Stimulated activated CD8-positive, alpha-beta memory T cell treated with anti-CD3 and anti-CD28 coated beads, Interleukin-15, amount 100 ng/mL, for 4 hours (primary cell): Measurements from ENCODE around the gene RNF146.
A peak's percentile ranks its signal among the peaks of the same experiment; 100 is the strongest.
"Not testable (repeated sequence)": the region's sequence is repeated elsewhere in the genome, so short reads cannot be mapped to it uniquely, and the experiment has no call there.

ENCODE experiments used
- DNase-seq, 2 donors: peaks; one replicate each; pipeline ENCODE4 v3.0.0-alpha.2; 2020; ENCODE audit warnings: low read depth in 2 of 2

RNF146 gene

DNA sequence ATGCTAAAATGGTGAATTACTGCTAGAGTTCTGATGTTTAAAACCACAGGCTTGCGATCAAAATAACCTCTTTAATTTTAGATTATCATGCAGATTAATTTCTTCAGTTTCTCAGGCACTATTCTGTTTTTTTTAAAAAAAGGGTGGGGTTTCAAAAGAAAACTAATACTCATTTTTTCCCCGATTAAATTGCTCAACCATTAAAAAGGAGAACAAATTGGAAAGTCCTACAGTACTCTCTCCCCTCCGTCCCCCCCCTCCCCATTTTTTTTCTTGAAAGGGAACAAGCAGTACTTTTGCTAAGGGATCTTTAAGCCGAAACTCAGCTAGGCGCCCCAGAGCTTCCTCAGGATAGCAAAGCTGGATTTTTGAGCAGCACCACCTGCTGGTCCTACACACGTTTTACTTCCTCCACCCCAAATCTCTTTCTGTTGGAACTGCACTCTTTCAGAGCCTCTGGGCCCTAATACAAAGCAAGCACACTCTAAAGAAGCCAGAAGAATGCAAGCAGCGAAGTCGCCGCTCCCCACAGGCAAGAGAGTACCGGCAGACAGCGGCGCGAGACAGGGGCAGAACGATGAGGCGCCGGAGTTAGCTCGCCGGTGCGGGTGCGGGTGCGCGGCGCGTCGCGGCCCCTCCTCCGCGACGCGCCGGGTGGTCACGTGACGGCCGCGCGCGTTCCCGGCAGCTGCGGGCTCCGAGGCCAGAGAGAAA lies at the start of gene RNF146:
Gene RNF146, plus strand, starts transcription at position 687 of the 714 bp plus-strand sequence. CDS start 13,475 bp downstream, outside the sequence.
- peak; percentile 36 to 56 for DNase-seq

- no peak for DNase-seq
Measured at GRCh38 chr6:127219869-127220268, 46.8 kb upstream of the RNF146 start.

DNA sequence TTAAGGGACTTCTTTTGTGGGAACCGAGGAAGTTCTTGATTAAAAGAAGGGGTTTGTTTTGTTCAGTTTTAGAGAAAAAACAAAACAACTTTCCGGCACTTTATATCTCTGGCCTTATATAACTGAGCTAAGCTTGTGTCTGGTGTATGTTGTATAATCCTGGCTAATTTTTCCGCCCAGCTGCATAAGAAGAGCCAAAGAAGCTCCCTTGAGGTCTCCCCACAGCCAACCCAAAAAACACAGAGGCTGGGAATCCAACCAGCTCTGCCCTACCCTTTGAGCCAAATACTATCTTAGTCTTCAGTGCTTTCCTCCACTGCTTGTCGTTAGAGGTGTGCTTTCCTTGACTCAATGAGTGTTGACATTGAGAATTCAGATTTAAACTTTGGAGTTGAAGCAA lies 45.5 kb upstream of the RNF146 start:
- DNase-seq, result no peak

DNA sequence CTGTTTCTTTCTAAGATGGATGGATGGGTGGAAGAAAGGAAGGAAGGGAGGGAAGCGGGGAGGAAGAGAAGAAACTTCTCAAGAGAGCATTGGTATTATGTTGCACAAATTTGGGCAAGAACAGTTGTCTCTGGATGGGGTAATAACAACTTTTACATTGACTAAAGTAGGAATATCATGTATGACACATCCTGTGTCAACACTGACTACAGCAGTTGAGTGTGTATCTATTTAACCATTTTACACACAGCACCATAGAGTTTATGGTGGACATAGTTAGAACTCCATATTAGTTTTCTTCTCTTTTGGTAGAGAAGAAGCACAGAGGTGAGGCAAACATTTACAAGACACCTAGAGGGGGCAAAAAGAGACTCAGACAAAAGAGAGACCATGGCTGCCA lies 44.2 kb upstream of the RNF146 start:
- DNase-seq, result no peak

DNA sequence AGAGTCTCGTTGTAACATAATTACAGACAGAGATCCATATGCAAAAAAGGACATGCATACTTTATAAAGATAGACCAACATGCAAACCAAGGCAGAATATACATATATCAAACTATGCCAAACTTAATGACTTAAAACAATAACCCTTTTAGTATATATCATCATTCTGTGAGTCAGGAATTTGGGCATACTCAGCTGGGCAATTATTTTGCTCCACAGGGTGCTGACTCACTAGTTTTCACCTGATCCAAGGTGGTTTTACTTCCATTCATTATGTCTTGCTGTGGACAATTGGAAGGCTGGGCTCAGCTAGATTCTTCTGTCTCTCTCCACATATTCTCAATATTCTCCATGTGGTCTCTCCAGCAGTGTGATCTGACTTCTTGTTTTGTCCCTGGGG lies 41.2 kb upstream of the RNF146 start:
- no peak for DNase-seq

GRCh38 chr6:127233819-127234218 lies 32.8 kb upstream of the RNF146 start:
- DNase-seq, result not testable (repeated sequence)

DNA sequence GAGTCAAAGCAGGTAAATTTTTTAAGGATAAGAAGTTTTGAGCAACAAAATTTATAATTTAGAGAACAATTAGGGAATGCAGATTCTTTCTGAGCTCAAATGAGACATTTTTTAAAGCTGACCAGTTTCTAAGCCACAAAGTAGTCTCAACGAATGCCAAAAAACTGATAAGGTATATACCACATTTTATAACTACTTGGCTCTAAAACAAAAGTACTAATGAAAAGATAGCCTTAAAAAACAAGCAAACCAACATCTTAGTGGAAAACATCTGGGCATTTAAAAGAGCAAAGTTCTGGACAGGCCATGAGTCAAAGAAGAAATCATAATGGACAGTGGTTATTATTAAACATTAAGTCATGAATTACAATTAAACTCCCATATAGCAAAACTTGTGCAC lies 23.2 kb upstream of the RNF146 start:
- DNase-seq, result no peak

DNA sequence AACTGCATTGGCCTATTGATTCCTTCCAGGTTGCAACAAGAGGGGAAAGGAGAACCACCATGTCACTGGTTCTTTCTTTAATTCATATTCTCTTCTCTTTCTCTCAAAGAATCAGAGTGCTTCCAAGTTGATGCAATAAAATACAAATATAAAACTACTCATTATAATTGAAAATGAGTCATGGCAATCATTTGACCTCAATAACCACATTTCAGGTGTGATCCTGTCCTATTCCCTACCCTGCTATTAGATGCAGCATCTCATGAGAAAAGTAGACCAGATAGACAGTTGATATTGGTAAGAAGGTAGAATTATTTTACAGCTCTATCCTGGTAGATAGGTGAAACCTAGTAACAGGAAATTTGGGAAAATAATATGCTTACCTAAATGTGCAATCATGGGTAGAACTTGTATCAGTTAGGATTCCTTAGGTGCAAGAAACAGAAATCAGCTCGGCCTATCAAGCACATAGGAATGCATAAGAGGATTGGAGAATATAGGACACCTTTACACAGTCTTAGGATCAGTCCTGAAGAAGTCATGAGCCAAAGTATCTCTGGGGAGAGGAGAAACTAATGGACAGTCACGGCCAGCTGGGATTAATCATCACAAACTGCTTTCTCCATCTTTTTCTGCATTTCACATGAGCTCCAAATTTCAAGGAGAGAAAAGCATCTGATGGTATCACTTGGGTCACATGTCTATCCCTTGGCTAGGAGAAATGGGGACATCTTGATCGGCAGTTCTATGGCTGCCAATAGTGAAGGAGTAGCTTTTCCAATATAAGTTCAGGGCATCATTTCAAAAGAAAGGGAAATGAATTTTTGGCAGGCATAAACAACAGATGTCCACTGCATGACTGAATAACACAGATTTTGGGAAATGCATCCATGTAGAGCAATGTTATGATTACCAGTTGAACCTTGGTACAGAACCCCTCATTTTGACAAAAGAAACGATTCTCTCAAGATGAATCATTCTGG lies 19.3 kb upstream of the RNF146 start:
- no peak for DNase-seq

DNA sequence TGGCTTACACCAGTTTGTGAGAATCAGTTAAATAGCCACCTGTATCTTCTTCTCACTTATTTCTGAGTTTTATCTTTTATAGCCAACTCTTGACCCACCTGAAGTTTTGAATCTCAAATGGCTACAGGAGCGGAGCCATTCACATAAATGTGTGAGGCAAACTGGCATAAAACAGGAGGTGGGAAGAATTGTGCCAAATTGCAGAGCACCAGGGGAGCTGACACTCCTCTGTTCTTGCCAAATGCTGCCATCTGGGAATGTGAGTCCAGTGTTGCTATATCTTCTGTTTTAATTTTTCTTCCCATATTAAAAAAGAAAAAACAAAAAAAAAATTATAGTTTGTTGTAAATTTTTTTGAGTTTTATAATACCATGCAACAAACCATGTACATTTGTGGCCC lies 17.0 kb upstream of the RNF146 start:
- DNase-seq, result no peak

DNA sequence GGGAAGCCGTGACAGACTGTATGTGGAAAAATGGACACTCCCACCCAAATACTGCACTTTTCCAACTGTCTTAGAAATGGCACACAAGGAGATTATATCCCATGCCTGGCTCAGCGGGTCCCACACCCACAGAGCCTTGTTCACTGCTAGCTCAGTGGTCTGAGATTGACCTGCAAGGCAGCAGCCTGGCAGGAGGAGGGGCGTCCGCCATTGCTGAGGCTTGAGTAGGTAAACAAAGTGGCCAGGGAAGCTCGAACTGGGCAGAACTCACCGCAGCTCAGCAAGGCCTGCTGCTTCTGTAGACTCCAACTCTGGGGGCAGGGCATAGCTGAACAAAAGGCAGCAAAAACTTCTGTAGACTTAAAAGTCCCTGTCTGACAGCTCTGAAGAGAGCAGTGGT lies 11.4 kb upstream of the RNF146 start:
- DNase-seq, result no peak

- DNase-seq, result no peak
Measured at GRCh38 chr6:127262896-127263295, 3.8 kb upstream of the RNF146 start.

DNA sequence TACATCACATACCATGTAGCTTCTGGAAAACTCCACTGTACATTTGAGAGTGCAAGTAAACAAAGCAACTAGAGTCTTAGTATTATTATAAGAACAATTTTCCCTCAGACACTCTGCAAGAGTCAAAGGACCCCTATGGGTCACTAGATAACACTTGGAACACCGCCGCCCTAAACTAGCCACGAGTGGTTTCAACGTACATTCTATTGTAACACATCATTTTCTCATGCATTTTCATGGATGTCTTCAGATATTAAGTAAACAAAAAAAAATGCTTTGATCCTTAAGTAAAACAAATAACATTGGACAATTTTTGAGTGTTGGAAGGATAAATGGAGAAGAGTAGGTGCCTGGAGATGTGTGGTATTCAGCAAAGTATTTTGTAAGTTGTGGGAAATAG lies 3.2 kb upstream of the RNF146 start:
- DNase-seq, result no peak

DNA sequence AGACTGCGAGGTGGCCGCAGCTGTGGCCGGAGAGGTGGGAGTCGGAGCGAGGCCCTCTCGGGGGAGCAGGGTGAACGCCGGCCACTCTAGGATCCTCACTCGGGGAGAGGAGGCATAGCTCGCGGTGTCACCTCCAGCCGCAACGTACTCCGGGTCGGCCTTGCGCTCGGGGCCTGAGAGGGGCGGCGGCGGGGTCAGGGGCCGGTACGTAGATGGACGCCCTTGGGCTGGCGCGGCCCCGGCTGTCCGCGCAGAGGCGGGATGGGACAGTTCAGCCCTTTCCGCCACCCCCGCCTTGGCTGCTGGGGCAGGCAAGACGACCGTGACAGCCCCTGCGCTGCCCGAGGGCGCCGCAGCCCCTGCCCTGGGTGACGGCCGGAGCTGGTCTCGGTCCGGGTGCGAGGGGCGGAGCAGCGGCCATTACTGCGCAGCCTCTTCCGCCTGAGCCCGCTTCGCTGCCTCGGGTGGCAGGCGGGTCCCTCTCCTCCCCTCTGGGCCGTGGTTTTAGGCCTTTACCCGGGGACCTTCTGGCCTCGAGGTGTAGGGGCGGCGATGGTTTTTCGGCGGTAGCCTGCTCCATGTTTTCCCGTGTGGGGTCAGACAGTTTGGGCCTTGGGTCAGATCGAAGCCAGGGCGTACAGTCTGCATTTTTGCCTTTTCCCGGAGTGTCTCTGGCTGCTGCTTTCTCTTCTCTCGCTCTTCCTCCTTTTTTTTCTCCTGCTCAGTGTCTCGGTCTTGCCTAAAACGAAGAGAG lies 405 bp downstream of the RNF146 start:
- DNase-seq, result peak; percentile 2 to 30

DNA sequence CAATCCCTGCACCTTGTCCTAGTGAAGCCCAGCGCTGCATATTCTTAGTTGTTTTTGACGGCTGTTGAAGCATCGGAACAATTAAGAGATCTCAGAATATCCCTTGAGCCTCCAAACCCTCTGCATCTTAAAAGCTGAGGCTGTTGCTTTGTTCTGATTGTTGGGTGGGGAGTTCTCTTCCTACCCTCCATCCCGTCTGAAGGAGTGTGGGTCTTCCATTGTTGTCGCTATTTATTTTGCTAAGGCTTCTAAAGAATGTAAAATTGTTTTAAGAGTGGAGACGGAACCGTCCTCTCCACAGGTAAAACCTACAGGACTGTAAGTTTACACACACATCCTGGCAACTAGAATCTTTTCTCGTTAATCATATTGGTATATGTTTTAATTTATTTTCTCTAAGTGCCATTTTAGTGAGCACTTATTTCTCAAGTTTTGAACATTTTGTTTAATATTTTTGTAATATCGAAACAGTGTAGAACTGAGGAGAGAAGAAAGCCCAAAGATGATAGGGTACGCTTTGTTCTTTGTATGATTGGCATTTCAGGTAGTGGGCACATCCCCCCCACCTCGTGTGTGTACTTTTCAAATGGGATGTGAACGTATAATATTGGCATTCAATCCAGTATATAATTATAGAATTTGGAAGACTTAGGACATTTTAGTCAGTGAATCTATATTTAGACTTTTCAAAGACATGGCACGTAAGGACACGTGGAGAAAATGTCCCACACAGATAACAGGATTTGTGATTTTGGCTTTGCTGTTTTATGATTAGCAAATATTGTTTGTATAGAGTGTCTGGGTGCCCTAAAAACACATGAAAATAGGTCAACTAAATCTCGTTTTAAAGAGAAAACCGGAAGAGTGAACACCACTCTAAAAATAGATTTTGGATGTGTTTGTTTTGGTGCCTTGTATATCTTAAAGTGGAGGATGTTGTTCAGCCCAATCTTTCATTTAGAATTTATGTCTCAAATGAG lies 1.3 kb downstream of the RNF146 start:
- DNase-seq, result no peak

- DNase-seq, result no peak
Measured at GRCh38 chr6:127272576-127272975, 5.9 kb downstream of the RNF146 start.

GRCh38 chr6:127273499-127273898 lies 6.8 kb downstream of the RNF146 start:
- DNase-seq, result no peak

DNA sequence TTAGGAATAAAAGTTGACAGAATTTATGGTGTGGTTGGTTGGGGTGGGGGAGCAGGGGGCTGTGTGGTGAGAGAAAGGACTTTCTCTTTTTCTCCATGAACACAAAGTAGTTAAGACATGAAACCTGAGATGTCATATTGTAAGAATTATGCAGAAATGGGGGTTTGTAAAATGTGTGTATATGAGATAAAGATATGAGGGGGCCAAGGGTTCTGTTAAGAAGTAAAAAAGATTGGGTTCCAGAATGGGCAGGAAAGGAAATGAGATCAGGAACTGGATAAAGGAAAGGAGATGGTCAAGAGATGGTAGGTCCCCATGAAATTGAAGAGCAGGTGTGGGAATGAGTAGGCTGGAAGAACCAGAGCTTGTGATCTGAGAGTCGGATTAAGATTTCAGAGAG lies 9.7 kb downstream of the RNF146 start:
- no peak for DNase-seq

DNA sequence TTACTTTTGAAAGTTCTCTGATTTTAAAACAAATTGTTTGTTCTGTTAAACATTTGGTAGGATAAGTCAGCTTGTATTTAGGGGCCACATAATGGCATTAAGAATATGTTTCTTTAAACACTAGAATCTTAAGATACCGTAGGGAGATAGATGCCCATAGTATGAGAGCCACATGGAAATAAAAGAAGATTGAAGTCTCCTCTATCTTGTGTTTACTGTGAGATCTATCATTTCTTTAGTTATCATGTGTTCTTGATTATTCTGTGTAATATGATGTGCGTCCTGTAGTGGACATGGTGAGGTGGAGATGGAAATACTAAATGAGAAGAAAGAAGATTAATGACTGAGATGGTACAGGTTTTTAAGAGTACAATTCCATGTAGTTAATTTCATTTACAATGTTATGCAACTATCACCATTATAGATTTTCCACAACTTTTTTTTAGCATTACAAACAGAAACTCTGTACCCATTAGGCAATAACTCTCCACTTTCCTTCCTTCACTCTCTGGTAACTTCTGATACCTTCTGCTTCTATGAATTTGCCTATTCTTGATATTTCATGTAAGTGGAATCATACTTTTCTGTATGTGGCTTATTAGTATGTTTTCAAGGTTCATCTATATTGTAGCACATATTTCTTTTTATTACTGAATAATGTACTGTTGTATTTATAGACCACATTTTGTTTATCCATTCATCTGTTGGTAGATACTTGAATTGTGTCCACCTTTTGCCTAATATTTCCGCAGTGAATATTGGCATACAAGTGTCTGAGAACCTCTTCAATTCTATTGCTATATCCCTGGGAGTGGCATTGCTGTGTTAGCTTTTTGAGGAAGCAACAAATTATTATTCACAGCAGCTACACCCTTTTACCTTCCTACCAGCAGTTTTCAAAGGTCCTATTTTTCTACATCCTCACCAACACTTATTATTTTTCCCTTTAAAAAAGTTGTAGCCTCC lies 11.5 kb downstream of the RNF146 start:
- no peak for DNase-seq

GRCh38 chr6:127279815-127280214 lies 13.2 kb downstream of the RNF146 start:
- no peak for DNase-seq

DNA sequence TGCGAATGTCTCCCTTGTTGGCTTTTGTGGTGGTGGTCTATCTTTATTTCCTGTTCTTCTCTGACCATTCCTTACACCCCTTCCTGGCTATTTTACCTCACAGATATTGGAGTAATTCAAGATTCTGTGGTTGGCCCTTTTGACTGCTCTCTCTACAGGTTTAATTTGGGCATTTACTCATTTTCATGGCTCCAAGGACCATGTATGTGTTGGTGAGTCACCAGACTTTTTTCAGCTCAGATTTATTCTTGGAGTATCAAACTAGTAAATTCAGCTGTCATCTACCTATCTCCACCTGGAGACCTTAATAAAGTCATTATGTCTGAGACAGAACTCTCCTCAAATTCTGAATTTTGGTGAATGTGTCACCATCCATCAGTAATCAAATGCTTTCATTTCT lies 15.5 kb downstream of the RNF146 start:
- DNase-seq, result no peak
